ENCODE measurements around the gene TRAFD1. TPM values are rescaled to one million over a fixed set of nuclear protein-coding genes. Genes with fewer than 3 reads are reported as not detected.
"Not testable (repeated sequence)": the region's sequence is repeated elsewhere in the genome, so short reads cannot be mapped to it uniquely, and the experiment has no call there.

Gene TRAFD1
- total RNA-seq, 1 donor from 2014 or later, result 25.4 TPM

- TF ChIP-seq, protein P1, sequence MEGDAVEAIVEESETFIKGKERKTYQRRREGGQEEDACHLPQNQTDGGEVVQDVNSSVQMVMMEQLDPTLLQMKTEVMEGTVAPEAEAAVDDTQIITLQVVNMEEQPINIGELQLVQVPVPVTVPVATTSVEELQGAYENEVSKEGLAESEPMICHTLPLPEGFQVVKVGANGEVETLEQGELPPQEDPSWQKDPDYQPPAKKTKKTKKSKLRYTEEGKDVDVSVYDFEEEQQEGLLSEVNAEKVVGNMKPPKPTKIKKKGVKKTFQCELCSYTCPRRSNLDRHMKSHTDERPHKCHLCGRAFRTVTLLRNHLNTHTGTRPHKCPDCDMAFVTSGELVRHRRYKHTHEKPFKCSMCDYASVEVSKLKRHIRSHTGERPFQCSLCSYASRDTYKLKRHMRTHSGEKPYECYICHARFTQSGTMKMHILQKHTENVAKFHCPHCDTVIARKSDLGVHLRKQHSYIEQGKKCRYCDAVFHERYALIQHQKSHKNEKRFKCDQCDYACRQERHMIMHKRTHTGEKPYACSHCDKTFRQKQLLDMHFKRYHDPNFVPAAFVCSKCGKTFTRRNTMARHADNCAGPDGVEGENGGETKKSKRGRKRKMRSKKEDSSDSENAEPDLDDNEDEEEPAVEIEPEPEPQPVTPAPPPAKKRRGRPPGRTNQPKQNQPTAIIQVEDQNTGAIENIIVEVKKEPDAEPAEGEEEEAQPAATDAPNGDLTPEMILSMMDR (IDR thresholded peaks at IDR 0.05; ENCODE audit: insufficient read depth, low read length, poor library complexity, severe bottlenecking), result no peak
- no peak overlapping the region for H3K4me3 ChIP-seq (ENCODE audit: low read depth, low read length)
- DNase-seq (ENCODE audit: low read depth), result no peak
- H3K36me3 ChIP-seq (ENCODE audit: control insufficient read depth, insufficient read depth, low read length), result peaks cover 1% of the 10 kb centered on the region
- H3K27me3 ChIP-seq (ENCODE audit: control insufficient read depth, insufficient read depth, low read length), result no peaks in the 10 kb centered on the region
These were observed 28.0 kb downstream of the TRAFD1 start for GRCh38 chr12:112153181-112153892.

- no peaks in the 10 kb centered on the region for H3K27me3 ChIP-seq (ENCODE audit: control insufficient read depth, insufficient read depth, low read length)
- TF ChIP-seq, protein P1 (IDR thresholded peaks at IDR 0.05; ENCODE audit: insufficient read depth, low read length, poor library complexity, severe bottlenecking), result no peak
- H3K4me3 ChIP-seq (ENCODE audit: low read depth, low read length), result no peak overlapping the region
- no peak for DNase-seq (ENCODE audit: low read depth)
- H3K36me3 ChIP-seq (ENCODE audit: control insufficient read depth, insufficient read depth, low read length), result peaks cover 1% of the 10 kb centered on the region
These were observed 28.5 kb downstream of the TRAFD1 start for GRCh38 chr12:112153893-112154219.

- DNase-seq (ENCODE audit: low read depth); H3K27me3 ChIP-seq (ENCODE audit: control insufficient read depth, insufficient read depth, low read length); H3K36me3 ChIP-seq (ENCODE audit: control insufficient read depth, insufficient read depth, low read length); H3K4me3 ChIP-seq (ENCODE audit: low read depth, low read length): not testable (repeated sequence)
These were observed 33.2 kb downstream of the TRAFD1 start for GRCh38 chr12:112158461-112159145.

- TF ChIP-seq, protein P1 (IDR thresholded peaks at IDR 0.05; ENCODE audit: insufficient read depth, low read length, poor library complexity, severe bottlenecking), result no peak
- no peak for DNase-seq (ENCODE audit: low read depth)
- H3K4me3 ChIP-seq (ENCODE audit: low read depth, low read length), result no peak overlapping the region
- peaks cover 2% of the 10 kb centered on the region for H3K36me3 ChIP-seq (ENCODE audit: control insufficient read depth, insufficient read depth, low read length)
- no peaks in the 10 kb centered on the region for H3K27me3 ChIP-seq (ENCODE audit: control insufficient read depth, insufficient read depth, low read length)
These were observed 33.8 kb downstream of the TRAFD1 start for GRCh38 chr12:112159146-112159541.

DNA sequence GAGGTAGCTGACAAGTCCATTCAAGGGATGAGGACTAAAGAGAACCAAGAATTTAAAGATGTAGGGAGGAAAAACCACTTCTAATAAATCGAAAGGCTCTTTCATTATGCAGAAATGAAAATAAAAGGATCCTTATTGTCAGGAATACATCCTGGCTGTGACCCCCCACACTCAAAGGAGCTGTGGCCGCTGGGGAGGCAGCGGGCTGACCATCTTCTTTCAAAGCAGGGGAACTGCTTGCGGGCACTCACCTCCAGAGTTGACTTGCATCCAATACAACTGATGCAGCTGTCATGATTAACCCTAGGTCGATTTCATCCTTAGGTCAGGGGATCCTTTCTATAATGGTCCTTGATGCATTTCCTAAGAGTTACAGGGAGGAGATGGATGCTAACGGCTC lies 35.3 kb downstream of the TRAFD1 start:
- H3K36me3 ChIP-seq (ENCODE audit: control insufficient read depth, insufficient read depth, low read length), result peaks cover 2% of the 10 kb centered on the region
- TF ChIP-seq, protein P1 (IDR thresholded peaks at IDR 0.05; ENCODE audit: insufficient read depth, low read length, poor library complexity, severe bottlenecking), result no peak
- no peak for DNase-seq (ENCODE audit: low read depth)
- H3K27me3 ChIP-seq (ENCODE audit: control insufficient read depth, insufficient read depth, low read length), result no peaks in the 10 kb centered on the region
- no peak overlapping the region for H3K4me3 ChIP-seq (ENCODE audit: low read depth, low read length)

GRCh38 chr12:112161711-112162110 lies 36.4 kb downstream of the TRAFD1 start:
- DNase-seq (ENCODE audit: low read depth), result no peak
- TF ChIP-seq, protein P1 (IDR thresholded peaks at IDR 0.05; ENCODE audit: insufficient read depth, low read length, poor library complexity, severe bottlenecking), result no peak
- H3K36me3 ChIP-seq (ENCODE audit: control insufficient read depth, insufficient read depth, low read length), result peaks cover 2% of the 10 kb centered on the region
- H3K27me3 ChIP-seq (ENCODE audit: control insufficient read depth, insufficient read depth, low read length), result no peaks in the 10 kb centered on the region
- H3K4me3 ChIP-seq (ENCODE audit: low read depth, low read length), result no peak overlapping the region
